Activated gamma-delta T cell (primary cell): Measurements from ENCODE around the gene DYNLRB1.

Source experiments
- DNase-seq: peaks from one replicate; lab custom pipeline; 2025; lab: John Stamatoyannopoulos, UW

The DYNLRB1 gene

DNA sequence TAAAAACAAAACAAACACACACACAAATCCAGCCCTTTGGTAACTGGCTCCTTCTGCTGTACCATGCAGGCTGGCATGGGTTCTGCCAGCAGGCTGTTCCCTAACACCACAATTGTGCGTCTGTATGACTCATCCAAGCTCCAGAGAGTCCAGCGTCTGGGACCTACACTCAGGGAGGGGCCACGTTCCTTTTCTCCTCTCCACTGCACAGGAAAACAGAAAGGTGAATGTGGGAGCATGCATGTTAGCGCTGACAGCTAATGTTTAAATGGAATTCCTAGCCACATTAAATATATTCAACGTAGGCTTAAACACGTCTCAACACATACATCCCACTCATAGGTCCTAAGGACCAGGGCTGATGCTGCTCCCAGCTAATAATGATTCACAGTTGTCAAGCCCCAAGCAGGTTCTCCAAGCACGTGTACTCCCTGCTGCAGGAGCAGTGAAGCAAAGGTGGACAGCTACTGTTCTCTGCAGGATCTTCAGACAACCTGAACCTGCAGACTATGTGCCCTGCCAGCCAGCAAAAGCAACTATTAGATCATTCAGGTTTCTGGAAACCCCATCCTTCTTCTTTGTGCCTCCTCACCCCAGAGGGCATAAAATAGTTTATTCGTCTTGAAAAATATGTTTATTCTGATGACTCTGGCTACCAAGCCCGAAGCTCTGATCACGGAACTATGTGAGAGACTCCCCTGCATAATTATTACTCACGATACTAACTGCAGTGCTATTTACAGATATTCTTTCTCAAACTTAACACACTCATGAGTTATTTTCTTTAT, 63.2 kb downstream of the DYNLRB1 start:
- no peak for DNase-seq

DNA sequence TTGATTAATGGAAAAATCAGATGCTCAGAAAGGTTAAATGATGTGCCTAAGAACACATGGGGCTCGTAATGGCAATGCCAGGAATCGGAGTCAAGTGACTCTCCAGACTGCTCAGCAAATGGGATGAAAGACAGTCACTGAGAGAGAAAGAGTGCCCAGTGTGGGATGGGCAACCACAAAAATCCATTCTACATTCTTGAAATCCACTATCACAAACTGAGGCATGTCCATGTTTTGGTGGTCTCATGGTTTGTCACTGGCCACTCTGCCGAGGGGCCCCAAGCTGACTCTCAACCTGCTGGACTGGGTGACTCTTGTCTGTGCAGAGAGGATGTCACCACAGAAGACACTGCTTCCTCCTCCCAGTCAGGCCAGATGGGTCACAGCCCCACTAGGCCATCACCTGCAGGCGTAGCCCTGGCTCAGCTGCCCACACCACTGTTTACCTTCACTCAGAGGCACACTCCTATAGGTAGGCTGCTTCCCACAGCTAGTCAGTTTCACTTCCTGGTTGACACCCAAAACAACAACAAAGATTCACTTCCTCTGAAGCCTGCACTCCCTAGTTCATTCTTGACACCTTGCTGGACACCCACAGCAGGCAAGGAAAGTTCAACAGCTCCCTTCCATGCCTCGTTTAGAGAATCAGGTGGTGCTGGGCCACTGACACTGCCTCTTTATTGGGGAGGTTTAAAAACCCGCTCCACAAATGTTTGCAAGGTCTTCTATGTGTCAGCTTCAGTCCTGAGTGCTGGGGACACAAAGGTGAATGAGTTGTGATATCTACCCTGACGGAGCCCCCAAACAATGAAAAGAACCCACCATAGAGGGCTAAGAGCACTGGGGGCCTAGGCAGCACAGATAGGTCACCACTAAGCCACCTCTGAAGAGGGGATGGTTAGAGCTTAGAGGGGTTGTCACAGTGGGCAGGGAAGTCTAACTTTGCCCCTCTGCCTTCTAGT, 64.0 kb downstream of the DYNLRB1 start:
- DNase-seq, result no peak

DNA sequence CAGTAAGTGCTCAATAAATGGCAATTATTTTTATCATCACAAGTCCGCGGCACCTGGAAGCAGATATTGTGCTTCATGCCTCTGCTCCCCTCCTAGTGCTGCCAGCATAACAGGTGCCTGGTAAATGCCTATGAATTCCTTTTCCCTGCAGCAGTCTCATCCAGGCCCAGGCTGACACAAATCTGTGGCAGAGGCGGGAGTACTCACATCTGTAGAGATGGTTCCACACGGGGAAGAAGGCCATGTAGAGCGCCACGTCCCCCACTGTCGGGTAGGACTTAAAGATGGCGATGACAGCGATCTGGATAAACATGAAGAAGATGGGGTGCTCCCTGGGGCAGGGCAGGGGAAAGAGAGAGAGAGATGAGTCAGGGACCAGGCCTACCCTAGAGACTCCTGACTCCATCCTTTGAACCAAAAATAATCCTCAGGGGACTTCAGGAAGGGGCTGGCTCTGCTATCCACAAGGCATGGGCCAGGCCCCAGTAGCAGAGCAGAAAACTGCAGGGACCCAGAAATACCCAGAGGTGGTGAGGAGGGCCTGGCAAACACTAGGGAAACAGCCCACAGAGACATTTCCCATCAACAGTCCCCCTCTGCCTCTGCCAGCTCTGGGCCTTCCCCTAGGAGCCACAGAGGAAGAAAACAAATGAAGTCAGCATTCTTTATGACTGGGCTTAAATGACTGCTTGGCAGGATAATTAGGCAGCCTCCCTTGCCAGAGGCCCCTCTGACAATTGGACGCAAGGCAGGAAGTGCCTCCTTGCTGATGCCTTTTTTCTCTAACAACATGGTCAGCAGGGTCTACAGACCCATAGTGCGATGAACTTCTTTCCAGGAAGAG, 65.3 kb downstream of the DYNLRB1 start:
- DNase-seq, result no peak

DNA sequence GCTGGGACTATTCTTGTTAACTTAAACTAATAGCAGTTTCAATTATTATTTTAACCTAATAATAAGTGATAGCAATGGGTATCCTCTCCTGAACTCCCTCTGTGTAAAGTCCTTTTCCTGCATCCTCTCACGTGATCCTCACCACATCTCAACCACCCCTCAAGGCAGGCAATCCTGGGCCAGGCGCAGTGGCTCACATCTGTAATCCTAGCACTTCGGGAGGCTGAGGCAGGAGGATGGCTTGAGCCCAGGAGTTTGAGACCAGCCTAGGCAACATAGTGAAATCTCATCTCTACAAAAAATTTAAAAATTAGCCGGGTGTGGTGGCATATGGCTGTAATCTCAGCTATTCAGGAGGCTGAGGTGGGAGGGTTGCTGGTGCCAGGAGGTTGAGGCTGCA, 66.0 kb downstream of the DYNLRB1 start:
- no peak for DNase-seq

DNA sequence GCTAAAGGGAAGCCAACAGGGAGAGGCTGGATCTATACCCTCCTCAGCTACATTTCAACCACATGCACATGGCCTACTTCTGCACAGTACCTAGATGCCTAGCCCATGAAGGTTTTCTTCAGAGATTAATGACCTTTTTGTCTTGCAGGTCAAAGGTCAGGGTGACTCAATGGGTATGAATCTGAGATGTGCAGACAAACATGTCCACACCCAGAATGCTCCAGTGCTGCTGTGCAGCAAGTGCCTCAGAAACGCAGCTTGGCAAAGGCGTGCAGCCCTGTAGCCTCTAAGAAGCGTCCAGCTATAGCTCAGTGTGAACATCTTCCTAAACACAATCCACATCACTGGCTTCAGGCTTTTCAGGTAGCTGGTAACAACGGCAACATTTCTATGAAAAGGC, 66.7 kb downstream of the DYNLRB1 start:
- DNase-seq, result no peak

DNA sequence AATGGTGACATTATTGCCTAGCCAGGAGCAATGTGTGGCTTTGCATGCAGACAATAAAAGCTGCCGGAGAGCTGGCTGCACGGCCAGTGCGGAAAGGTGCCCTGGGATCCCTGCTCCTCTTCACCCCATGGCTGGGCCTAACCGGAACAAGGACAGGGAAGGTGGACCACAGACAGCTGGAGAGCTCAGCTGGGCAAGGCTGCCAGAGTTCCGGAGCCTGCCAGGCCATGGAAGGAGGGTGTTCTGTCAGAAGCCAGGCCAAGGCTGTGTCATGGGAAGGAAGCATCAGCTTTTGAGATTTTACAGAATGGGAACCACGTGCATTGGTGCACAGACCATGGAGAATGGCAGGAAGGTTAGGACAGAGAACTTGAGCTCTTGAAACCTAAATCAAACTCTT, 67.3 kb downstream of the DYNLRB1 start:
- no peak for DNase-seq

DNA sequence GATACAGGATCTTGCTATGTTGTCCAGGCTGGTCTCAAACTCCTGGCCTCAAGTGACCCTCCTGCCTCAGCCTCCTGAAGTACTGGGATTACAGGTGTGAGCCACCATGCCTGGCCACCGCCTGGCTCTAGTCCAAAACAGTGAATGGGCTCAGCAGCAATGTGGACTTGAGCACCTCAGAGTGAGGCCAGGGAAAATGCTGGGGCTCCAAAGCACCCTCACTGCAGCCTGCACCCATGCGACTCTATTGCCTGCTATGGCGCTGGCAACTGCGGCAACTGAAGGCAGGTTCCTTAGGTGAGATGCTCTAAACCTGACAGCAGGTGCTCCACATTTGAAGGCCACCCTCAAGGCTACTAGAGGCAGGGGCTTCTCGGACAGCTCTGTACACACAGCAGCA, 68.8 kb downstream of the DYNLRB1 start:
- DNase-seq, result no peak

DNA sequence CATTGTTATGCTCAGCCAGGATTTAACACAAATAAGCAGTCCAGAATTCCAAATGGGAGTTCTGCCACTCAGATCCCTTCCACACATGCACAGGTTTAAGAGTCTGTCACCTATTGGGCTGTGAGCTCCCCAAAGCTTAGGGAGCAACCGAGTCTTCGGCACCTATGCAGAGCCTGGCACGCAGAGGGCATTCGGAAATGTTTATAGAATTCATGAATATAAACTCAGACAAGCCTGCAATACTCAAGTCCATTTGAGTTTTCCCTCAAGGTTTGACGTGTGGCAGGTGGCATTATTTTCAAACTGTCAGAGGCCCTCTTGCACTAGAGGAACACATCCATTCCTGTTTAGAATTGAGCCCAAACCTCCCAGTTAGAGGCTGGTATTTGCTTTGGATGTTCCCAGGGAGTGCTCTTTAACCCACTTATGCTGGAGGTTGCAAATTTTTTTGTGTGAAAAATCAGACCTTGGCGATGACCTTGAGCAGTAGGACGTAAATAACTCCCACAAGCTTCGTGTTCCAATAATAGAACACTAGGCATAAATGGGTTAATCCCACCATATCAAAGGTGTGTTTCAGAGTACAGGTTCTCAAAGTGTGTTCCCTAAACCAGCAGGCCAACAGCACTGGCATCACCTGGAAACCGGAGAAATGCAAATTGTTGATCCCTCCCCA, 70.4 kb downstream of the DYNLRB1 start:
- no peak for DNase-seq
